ENCODE results near the gene SYNJ2.
"Not testable (repeated sequence)": the region's sequence is repeated elsewhere in the genome, so short reads cannot be mapped to it uniquely, and the experiment has no call there.

Gene SYNJ2

DNA sequence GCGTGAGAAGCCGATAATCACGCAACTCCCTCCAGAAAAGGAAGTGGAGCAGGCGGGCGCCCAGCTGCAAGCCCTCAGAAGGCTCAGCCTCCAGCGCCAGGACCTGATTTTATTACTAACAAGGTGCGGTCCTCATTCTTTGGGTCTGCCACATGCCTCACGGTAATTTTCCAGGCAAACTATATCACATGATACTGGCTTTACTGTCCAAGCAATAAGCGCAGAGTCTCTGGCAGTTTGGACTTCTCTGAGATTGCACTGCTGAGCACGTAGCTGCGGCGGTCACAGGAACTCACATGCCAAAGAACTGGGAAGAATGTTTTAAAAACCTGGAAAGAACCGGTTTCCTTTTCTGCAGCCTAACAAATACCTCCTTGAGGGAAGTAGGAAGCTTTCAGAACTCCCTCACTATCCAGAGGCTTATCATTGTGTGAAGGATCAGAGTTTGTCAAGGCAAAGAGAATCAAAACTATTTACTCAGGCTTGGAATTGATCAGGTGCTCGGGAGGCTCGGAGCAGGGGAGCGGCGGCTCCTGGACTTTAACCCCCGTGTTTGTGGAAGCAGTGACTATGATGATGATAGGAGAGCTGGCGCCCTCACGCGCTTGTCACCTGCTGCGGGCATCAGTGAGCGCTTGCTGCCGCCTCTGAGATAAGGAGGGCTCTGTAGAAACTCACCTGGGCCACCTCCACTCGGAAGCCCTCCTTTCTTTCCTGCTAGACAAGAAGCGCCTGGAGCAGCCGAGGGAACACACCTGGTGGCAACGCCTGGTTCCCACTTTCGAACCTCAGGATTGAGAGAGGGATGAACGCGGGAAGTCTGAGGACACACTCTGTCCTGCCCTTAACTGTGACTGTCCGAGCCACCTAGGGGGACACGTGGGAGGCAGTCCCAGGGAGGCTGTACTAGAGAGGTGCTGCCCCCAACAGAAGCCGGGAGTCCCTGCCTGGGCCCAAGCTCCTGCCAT lies 27.2 kb upstream of the SYNJ2 start:
- DNase-seq: no peak

- no peak for DNase-seq
Observed at GRCh38 chr6:157955675-157956074, 26.0 kb upstream of the SYNJ2 start.

DNA sequence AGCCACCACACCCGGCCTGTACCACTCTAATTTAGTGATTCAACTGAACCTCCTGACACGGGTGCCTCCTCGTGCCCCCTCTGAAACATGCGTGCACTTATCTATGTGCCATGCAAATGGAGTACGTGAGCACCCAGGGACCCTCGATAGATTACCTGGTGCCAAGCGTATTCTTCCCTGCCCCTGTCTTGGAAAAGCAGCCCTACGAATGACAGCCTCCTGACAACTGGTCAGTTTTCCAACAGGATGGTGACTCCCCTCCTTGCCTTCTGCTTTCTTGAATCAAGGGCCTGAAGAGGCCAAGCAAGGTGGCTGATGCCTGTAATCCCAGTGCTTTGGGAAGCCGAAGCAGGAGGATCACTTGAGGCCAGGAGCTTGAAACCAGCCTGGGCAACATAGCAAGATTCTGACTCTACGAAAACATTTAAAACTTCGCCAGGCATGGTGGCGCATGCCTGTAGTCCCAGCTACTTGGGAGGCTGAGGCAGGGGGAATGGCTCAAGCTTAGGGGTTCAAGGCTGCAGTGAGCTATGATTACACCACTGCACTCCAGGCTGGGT lies 25.4 kb upstream of the SYNJ2 start:
- no peak for DNase-seq

DNA sequence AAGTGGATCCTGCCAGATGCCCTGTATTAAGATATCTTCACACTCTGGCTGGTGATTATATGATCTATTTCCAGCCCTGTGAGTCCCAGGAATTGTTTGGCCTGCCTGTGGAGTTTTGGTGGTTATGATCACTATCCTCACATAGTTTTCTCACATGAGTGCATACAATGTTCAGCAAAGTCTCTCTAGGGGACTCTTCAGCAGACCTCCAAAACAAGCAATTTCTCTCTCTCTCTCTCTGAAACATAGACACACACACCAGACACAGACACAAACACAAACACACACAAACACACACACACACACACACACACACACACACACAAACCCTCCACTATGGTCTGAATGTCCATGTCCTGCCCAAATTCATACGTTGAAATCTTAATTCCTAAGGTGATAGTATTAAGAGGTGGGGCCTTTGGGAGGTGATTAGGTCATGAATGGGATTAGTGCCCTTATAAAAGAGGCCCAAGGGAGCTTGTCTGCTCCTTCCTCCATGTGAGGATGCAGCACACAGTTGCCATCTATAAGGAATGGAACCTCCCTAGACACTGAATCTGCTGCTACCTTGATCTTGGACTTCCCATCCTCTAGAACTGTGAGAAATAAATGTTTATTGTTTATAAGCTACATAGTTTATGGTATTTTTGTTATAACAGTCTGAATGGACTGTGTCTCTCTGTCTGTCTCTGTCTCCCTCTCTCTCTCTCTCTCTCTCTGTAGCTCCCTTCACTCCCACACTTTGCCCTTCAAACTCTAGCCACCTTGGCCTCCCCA lies 22.0 kb upstream of the SYNJ2 start:
- DNase-seq: no peak

DNA sequence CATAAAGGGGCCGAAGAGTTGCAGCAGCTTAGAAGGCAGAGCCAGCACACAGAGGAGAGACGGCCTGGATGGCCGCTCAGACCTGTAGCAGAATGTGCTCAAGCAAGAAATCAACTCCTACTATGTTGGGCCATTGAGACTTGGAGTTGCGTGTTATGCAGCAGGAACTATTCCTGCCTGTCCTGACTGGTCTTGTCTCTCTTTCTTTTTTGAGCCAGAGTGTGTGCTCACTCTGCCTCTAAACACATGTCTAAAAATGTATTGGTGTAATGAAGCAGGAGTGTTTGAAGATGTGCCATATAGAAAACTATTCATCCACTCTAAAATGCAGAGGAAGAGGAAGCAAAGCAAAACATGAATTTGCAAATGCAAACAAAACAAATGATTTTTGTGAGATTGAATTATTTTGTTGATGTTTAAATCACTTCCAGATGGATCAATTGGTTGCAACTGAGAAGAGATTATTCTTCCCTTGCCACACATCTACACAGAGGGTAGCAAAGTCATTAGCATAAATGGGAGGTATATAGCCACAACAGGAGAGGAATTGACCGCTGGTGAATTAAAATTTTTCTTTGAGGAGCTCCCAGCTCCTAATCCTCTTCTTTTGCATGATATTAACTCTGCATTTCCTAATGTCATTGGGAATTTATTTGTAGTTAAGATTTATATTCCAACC lies 20.4 kb upstream of the SYNJ2 start:
- DNase-seq: no peak

GRCh38 chr6:157961832-157962575 lies 19.7 kb upstream of the SYNJ2 start:
- no peak for DNase-seq

GRCh38 chr6:157962601-157963302 lies 18.9 kb upstream of the SYNJ2 start:
- no peak for DNase-seq

DNA sequence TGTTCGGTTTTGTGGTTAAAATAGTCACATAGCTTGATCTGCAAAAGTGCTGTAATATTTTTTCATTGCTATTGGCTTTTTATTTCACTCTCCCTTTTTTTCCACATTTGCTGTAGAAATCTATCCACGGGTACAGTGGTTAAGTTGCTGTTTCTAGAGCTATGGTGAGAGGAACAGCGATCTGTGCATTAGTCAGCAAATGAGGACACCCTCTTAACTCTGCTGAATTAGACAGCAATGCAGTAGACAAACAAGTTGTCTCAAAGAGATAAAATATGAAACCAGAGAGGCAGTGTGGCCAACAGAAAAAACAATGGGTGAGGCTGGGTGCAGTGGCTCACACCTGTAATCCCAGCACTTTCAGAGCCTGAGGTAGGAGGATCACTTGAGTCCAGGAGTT lies 17.6 kb upstream of the SYNJ2 start:
- no peak for DNase-seq

GRCh38 chr6:157965387-157965786 lies 16.3 kb upstream of the SYNJ2 start:
- no peak for DNase-seq

GRCh38 chr6:157966589-157966977 lies 15.1 kb upstream of the SYNJ2 start:
- DNase-seq: no peak

- no peak for DNase-seq
Observed at GRCh38 chr6:157967020-157967419, 14.6 kb upstream of the SYNJ2 start.

DNA sequence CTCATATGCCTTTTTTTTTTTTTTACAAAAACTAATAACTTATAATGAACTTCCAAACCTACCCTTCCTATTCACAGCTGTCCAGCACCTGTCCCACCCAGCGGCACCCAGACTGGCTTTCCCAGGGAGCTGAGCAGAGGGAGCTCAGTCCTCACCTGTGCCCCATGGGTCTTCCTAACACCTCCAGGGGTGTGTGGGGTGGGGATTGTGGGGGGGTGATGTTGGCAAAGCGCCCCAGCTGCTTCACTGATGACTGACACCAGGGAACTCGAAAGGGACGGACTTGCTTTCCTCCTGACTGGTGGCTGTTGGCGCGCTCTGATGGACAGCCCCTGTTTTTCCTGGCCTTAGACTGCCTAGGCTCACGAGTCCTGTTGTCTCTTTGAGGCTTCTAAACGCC lies 14.2 kb upstream of the SYNJ2 start:
- no peak for DNase-seq

GRCh38 chr6:157972177-157972576 lies 9.5 kb upstream of the SYNJ2 start:
- DNase-seq: not testable (repeated sequence)

GRCh38 chr6:157974341-157974894 lies 7.2 kb upstream of the SYNJ2 start:
- no peak for DNase-seq

DNA sequence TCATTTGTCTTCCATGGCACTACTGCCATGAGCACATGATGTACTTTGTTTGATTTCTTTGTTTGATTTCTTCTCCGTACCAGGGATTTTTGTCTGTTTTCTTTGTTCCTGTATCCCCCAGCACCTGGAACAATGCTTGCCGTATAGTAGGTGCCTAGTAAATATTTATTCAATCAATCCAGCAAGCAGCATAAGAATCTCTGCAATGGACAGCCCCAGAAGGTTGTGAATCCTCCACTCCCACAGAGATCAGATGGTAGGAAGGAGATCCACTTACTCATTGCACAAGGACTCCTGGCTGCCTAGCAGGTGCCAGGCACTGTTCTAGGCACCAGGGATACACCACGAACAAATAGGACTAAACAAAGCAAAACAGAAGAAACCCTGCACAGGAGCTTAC lies 6.7 kb upstream of the SYNJ2 start:
- DNase-seq: no peak

- DNase-seq: no peak
Observed at GRCh38 chr6:157975456-157975855, 6.2 kb upstream of the SYNJ2 start.

GRCh38 chr6:157976345-157977175 lies 5.1 kb upstream of the SYNJ2 start:
- no peak for DNase-seq

- DNase-seq: no peak
Observed at GRCh38 chr6:157977176-157977804, 4.4 kb upstream of the SYNJ2 start.

DNA sequence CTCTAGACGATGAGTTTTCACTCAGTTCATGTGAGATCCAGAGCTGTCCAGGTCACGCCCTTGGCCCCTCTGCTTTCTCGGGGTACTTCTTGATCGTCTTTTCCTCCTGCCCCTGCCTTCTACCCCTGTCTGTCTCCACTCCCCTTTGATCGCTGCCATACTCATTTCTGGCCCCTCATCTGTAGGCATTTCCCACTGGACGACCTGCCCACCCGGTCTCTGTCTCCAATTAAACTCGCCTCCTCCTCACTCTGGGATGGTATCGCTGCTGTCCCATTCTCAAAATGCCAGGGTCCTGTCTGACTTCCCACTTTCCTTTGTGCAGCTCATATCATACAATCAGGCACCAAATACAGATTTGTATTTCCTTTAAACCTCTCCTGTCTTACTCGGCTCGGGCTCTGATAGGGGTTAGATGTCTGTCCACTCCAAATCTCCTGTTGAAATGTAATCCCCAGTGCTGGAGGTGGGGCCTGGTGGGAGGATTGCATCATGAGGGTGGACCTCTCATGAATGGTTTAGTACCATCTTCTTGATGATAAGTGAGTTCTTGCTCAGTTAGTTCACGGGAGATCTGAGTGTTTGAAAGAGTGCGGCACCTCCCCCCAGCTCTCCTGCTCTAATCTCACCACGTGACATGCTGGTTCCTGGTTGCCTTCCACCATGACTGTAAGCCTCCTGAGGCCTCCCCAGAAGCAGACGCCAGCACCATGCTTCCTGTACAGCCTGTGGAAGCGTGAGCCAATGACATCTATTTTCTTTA lies 3.5 kb upstream of the SYNJ2 start:
- DNase-seq: no peak

All from activated gamma-delta T cell (primary cell).